Endothelial cell of umbilical vein (primary cell): ENCODE data around the gene SQOR. TPM values are rescaled to one million over a fixed set of nuclear protein-coding genes. Genes with fewer than 3 reads are reported as not detected.

Source experiments
- BruUV-seq: library from RNA; stranded (reverse); fragments of 400-500 nt; replicated peaks from 2 replicates; lab custom pipeline; 2021; lab: Mats Ljungman, UMichigan
- CTCF ChIA-PET: fragments of 300-600, 350-600 bp; sonication (Branson Sonifier 250); formaldehyde crosslinking; loops from one replicate; lab custom pipeline; 2021; ENCODE audit warnings: antibody characterized with exemption, inconsistent platforms; lab: Charles Lee
- POLR2A ChIA-PET: fragments of 300-600, 350-600 bp; sonication (Branson Sonifier 250); formaldehyde crosslinking; loops from one replicate; lab custom pipeline; 2021; ENCODE audit warnings: antibody characterized with exemption, inconsistent platforms; lab: Charles Lee
- DNase-seq: peaks from one replicate; pipeline ENCODE4 v3.0.0-alpha.2; 2011; ENCODE audit warnings: low read depth, low spot score
- FAIRE-seq: peaks from 2 replicates; lab custom pipeline; 2011; peaks lifted over from hg19 to GRCh38; lab: Jason Lieb, UNC
- H2AFZ ChIP-seq: 2 replicates; pipeline ENCODE4 v1.6.0; 2012; ENCODE audit warnings: low read depth, low read length, control low read depth, inconsistent platforms
- H3K27ac ChIP-seq: 2 replicates; pipeline ENCODE4 v1.5.1; 2011; ENCODE audit warnings: low read depth, mild to moderate bottlenecking, control low read depth, low read length, moderate library complexity; ENCODE audit not compliant: insufficient read depth
- H3K27me3 ChIP-seq, 2 experiments: 2 replicates each; pipeline versions ENCODE4 v1.6.0 to v1.6.1; 2011; ENCODE audit warnings: low read length in 2 of 2, mixed read lengths in 1 of 2; ENCODE audit not compliant: control insufficient read depth in 2 of 2, insufficient read depth in 2 of 2
- H3K36me3 ChIP-seq, 2 experiments: 2 replicates in 1 of 2; 3 replicates in 1 of 2; pipeline ENCODE4 v1.5.1; 2011; ENCODE audit warnings: low read length in 2 of 2, mild to moderate bottlenecking in 1 of 2, moderate library complexity in 1 of 2; ENCODE audit not compliant: control insufficient read depth in 2 of 2, insufficient read depth in 2 of 2; ENCODE audit errors: extremely low read depth in 1 of 2
- H3K4me1 ChIP-seq: 3 replicates; pipeline ENCODE4 v1.5.1; 2011; ENCODE audit warnings: mild to moderate bottlenecking, low read length; ENCODE audit not compliant: control insufficient read depth, insufficient read depth; ENCODE audit errors: extremely low read depth
- H3K4me2 ChIP-seq: 2 replicates; pipeline ENCODE4 v1.6.1; 2011; ENCODE audit warnings: low read length, control low read depth, mixed read lengths; ENCODE audit not compliant: insufficient read depth
- H3K4me3 ChIP-seq, 3 experiments: fragments of 200-600 bp in 1 of 3; sonication (generic), shearing (Covaris generic) in 1 of 3; replicated peaks in 1 of 3; 2 replicates each; pipeline ENCODE4 v1.5.1; 2011 to 2016; ENCODE audit warnings: control low read depth in 3 of 3, low read length in 3 of 3, mild to moderate bottlenecking in 2 of 3, inconsistent platforms in 1 of 3, low read depth in 1 of 3, moderate library complexity in 1 of 3; ENCODE audit not compliant: insufficient read depth in 1 of 3
- H3K79me2 ChIP-seq: 2 replicates; pipeline ENCODE4 v1.6.0; 2012; ENCODE audit warnings: low read length, inconsistent platforms; ENCODE audit not compliant: control insufficient read depth, insufficient read depth
- H3K9ac ChIP-seq: replicated peaks from 2 replicates; pipeline ENCODE3; 2011; ENCODE audit warnings: low read length, control low read depth; ENCODE audit not compliant: insufficient read depth; ENCODE audit errors: extremely low read depth
- H3K9me1 ChIP-seq: replicated peaks from 3 replicates; pipeline ENCODE4 v1.6.0; 2011; ENCODE audit warnings: mild to moderate bottlenecking, low read length; ENCODE audit not compliant: control insufficient read depth, insufficient read depth; ENCODE audit errors: extremely low read depth
- H3K9me3 ChIP-seq: replicated peaks from 2 replicates; pipeline ENCODE4 v1.5.1; 2012; ENCODE audit warnings: low read length, inconsistent platforms; ENCODE audit not compliant: control insufficient read depth, insufficient read depth
- H4K20me1 ChIP-seq: replicated peaks from 2 replicates; pipeline ENCODE3; 2011; ENCODE audit warnings: mild to moderate bottlenecking, low read length; ENCODE audit not compliant: control insufficient read depth, insufficient read depth; ENCODE audit errors: extremely low read depth
- EZH2 ChIP-seq: IDR thresholded peaks from 2 replicates; pipeline ENCODE4 v1.6.1; 2012; ENCODE audit warnings: borderline replicate concordance, low read depth, mild to moderate bottlenecking, moderate library complexity, low read length, inconsistent platforms; ENCODE audit not compliant: severe bottlenecking
- FOS ChIP-seq: IDR thresholded peaks from 2 replicates; pipeline ENCODE4 v1.6.1; 2011; ENCODE audit warnings: mild to moderate bottlenecking, low read length, moderate library complexity, borderline replicate concordance; ENCODE audit not compliant: insufficient read depth
- GATA2 ChIP-seq: IDR thresholded peaks from 2 replicates; pipeline ENCODE4 v1.7.0; 2011; ENCODE audit warnings: low read depth, mild to moderate bottlenecking, moderate library complexity, mixed read lengths, low read length; ENCODE audit not compliant: insufficient read length, insufficient read depth
- JUN ChIP-seq: IDR thresholded peaks from 2 replicates; pipeline ENCODE4 v1.6.1; 2011; ENCODE audit warnings: borderline replicate concordance, low read depth; ENCODE audit not compliant: insufficient read length, insufficient read depth
- MYC ChIP-seq: IDR thresholded peaks from one replicate; pipeline ENCODE4 v1.6.1; 2011; ENCODE audit warnings: mild to moderate bottlenecking, low read depth, low read length
- POLR2A ChIP-seq: IDR thresholded peaks from 2 replicates; pipeline ENCODE4 v1.6.1; 2012; ENCODE audit warnings: low read depth, mild to moderate bottlenecking, control low read depth, low read length
- POLR2AphosphoS5 ChIP-seq: IDR thresholded peaks from 2 replicates; pipeline ENCODE4 v1.6.1; 2012; ENCODE audit warnings: low read depth, mild to moderate bottlenecking, control low read depth, low read length, moderate library complexity; ENCODE audit not compliant: insufficient read depth
- dilution Hi-C: fragments of 300-500 bp; cut with MboI; formaldehyde crosslinking; loops from one replicate; pipeline ENCODE4 v1.15.0; 2019; ENCODE audit warnings: low sequenced_read_pairs; ENCODE audit not compliant: extremely low pct_ligation_motif_present
- intact Hi-C: fragments of 100-400 bp; cut with micrococcal nuclease; formaldehyde crosslinking; loops from one replicate; pipeline ENCODE4 v1.10.0; 2022
- polyA plus RNA-seq, 4 experiments: library from polyadenylated mRNA; depleted of rRNA in 3 of 4; stranded (reverse) in 3 of 4; unstranded in 1 of 4; fragments of >200 nt; gene quantifications; 2 replicates each; pipeline versions ENCODE4 v1.2.1 to v1.2.3, GENCODE V29; 2011 to 2012; ENCODE audit warnings: missing spikeins in 1 of 4
- total RNA-seq: library from RNA; stranded (reverse); gene quantifications from 2 replicates; pipeline ENCODE4 v1.2.3, GENCODE V29; 2021
- TF ChIP-seq, protein P1 (sequence below), 2 donors: IDR thresholded peaks; 1 replicate in 1 of 2; 2 replicates in 1 of 2; pipeline ENCODE4 v1.5.1; 2011; ENCODE audit warnings: low read length in 2 of 2, mild to moderate bottlenecking in 2 of 2, moderate library complexity in 2 of 2, control low read depth in 1 of 2, inconsistent platforms in 1 of 2, low read depth in 1 of 2; ENCODE audit not compliant: insufficient read depth in 1 of 2; ENCODE audit errors: extremely low read depth in 1 of 2
- TF ChIP-seq, protein P2 (sequence below): IDR thresholded peaks from 2 replicates; pipeline ENCODE4 v1.6.1; 2011; ENCODE audit not compliant: insufficient read depth, insufficient read length

SQOR gene
- total and polyA plus RNA-seq, 2 donors (not counting 3 experiments of a cell fraction or from before 2014, with no cell fraction given): 12.9 to 17.9 TPM

DNA sequence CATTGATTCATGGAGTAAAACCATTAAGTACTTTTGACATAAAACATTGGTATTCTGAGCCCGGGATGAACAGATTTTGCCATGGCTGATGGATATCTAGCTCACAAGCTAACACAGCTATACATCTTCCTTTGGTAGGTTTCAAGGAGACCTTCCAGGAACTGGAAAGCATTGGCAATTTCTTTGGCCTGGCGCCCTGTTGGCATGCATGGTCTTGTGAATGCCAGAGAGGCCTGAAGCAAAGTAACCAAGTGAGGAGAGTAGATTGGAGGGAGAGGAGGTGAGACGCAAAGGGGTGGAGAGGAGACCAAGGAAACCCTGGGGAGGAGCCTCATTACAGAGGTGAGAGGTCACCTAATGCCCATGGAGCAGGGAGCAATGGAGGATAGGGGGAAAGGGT lies 67.2 kb downstream of the SQOR start:
- dilution Hi-C loops (no loop called here), intact Hi-C loops (no loop called here)
- H3K9ac ChIP-seq: no peak overlapping the region
- CTCF ChIA-PET: interaction anchor here (6.3 kb wide), 1 partner anchor 12 kb away, joined by 64 read pairs; no protein-coding TSS in a partner anchor
- H3K4me2 ChIP-seq: no peak overlapping the region
- H3K27ac ChIP-seq: no peak overlapping the region
- no peak overlapping the region for H2AFZ ChIP-seq
- DNase-seq: no peak
- H3K27me3 ChIP-seq: no peaks in the 10 kb centered on the region
- no peak for FAIRE-seq
- H3K4me1 ChIP-seq: peaks cover 4% of the 10 kb centered on the region
- H3K9me3 ChIP-seq: no peaks in the 10 kb centered on the region
- no peak overlapping the region for H3K4me3 ChIP-seq
- TF ChIP-seq, protein P1, sequence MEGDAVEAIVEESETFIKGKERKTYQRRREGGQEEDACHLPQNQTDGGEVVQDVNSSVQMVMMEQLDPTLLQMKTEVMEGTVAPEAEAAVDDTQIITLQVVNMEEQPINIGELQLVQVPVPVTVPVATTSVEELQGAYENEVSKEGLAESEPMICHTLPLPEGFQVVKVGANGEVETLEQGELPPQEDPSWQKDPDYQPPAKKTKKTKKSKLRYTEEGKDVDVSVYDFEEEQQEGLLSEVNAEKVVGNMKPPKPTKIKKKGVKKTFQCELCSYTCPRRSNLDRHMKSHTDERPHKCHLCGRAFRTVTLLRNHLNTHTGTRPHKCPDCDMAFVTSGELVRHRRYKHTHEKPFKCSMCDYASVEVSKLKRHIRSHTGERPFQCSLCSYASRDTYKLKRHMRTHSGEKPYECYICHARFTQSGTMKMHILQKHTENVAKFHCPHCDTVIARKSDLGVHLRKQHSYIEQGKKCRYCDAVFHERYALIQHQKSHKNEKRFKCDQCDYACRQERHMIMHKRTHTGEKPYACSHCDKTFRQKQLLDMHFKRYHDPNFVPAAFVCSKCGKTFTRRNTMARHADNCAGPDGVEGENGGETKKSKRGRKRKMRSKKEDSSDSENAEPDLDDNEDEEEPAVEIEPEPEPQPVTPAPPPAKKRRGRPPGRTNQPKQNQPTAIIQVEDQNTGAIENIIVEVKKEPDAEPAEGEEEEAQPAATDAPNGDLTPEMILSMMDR (IDR thresholded peaks at IDR 0.05; ENCODE audit: extremely low read depth in 1 of 2, insufficient read depth in 1 of 2, low read depth in 1 of 2, low read length in 2 of 2): no peak
- TF ChIP-seq POLR2AphosphoS5 (no peak), EZH2 (no peak), GATA2 (no peak), FOS (no peak), JUN (no peak), POLR2A (no peak), MYC (no peak)
- TF ChIP-seq, protein P2, sequence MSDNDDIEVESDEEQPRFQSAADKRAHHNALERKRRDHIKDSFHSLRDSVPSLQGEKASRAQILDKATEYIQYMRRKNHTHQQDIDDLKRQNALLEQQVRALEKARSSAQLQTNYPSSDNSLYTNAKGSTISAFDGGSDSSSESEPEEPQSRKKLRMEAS: no peak
- no peaks in the 10 kb centered on the region for H4K20me1 ChIP-seq
- no peaks in the 10 kb centered on the region for H3K9me1 ChIP-seq
- H3K79me2 ChIP-seq: no peaks in the 10 kb centered on the region
- no peaks in the 10 kb centered on the region for H3K36me3 ChIP-seq
- BruUV-seq: no TSS peak
- POLR2A ChIA-PET: no interaction called here
